Natural killer cell (primary cell): ENCODE results near the gene TPPP2. TPM values are rescaled to one million over a fixed set of nuclear protein-coding genes. Genes with fewer than 3 reads are reported as not detected.
"Not testable (repeated sequence)": the region's sequence is repeated elsewhere in the genome, so short reads cannot be mapped to it uniquely, and the experiment has no call there.

Experiments used
- ATAC-seq, 3 donors: fragments of 150-1000 bp in 2 of 3; fragments of 200-7000 bp in 1 of 3; cut with Tn5 transposase; 1 replicate in 1 of 3; 2 replicates in 2 of 3; pipeline ENCODE4 v1.10.0; 2021; ENCODE audit warnings: mild to moderate bottlenecking in 2 of 3, moderate library complexity in 2 of 3
- DNase-seq, 2 donors: peaks; one replicate each; pipeline versions ENCODE4 v3.0.0 to v3.0.0-alpha.2; 2013 to 2021; ENCODE audit warnings: mixed read lengths in 1 of 2
- H3K27ac ChIP-seq: one replicate; pipeline ENCODE4 v1.5.1; 2013; ENCODE audit warnings: mild to moderate bottlenecking, low read length
- H3K27me3 ChIP-seq: one replicate; pipeline ENCODE4 v1.6.1; 2013; ENCODE audit warnings: low read length; ENCODE audit not compliant: control insufficient read depth, insufficient read depth
- H3K36me3 ChIP-seq: one replicate; pipeline ENCODE4 v1.6.1; 2013; ENCODE audit warnings: low read length; ENCODE audit not compliant: control insufficient read depth, insufficient read depth
- H3K4me1 ChIP-seq: one replicate; pipeline ENCODE4 v1.6.1; 2013; ENCODE audit warnings: low read length; ENCODE audit not compliant: control insufficient read depth, insufficient read depth
- H3K4me3 ChIP-seq: one replicate; pipeline ENCODE4 v1.5.1; 2013; ENCODE audit warnings: low read length
- H3K9me3 ChIP-seq: one replicate; pipeline ENCODE4 v1.6.1; 2013; ENCODE audit warnings: low read length; ENCODE audit not compliant: control insufficient read depth, insufficient read depth
- H3K27ac Mint-ChIP-seq, 2 donors: one replicate each; pipeline ENCODE4 v1.8.0; 2022; ENCODE audit warnings: mild to moderate bottlenecking in 2 of 2, mixed read lengths in 2 of 2, moderate library complexity in 1 of 2
- H3K27me3 Mint-ChIP-seq, 2 donors: one replicate each; pipeline ENCODE4 v1.8.0; 2022; ENCODE audit warnings: low read depth in 2 of 2, mixed read lengths in 2 of 2
- H3K36me3 Mint-ChIP-seq: one replicate; pipeline ENCODE4 v1.8.0; 2022; ENCODE audit warnings: mixed read lengths
- H3K4me1 Mint-ChIP-seq, 2 donors: one replicate each; pipeline ENCODE4 v1.8.0; 2022; ENCODE audit warnings: mixed read lengths in 2 of 2
- H3K4me3 Mint-ChIP-seq: one replicate; pipeline ENCODE4 v1.8.0; 2022; ENCODE audit warnings: mild to moderate bottlenecking, moderate library complexity, mixed read lengths
- H3K9me3 Mint-ChIP-seq, 2 donors: one replicate each; pipeline ENCODE4 v1.8.0; 2022; ENCODE audit warnings: mixed read lengths in 2 of 2
- whole genome bisulfite sequencing: methylation state at CpG from one replicate; pipeline ENCODE4 v1.1.7; 2013; ENCODE audit warnings: missing lambda C conversion rate; ENCODE audit not compliant: insufficient coverage; 5-methylcytosine and 5-hydroxymethylcytosine counted together
- intact Hi-C: fragments of 100-400 bp; cut with micrococcal nuclease; formaldehyde crosslinking; loops from one replicate; pipeline ENCODE4 v1.14.2; 2022
- total RNA-seq, 4 donors: library from RNA; stranded (reverse); fragments of 120-200 nt in 1 of 4; gene quantifications; one replicate each; pipeline versions ENCODE4 v1.2.3 to v1.2.4, GENCODE V29; 2013 to 2022
- TF ChIP-seq, protein P1 (sequence below): fragments of 200-600 bp; IDR thresholded peaks from one replicate; pipeline ENCODE4 v1.8.0; 2022; ENCODE audit warnings: antibody characterized with exemption

TPPP2 gene
- not detected for total RNA-seq
- not detected for total RNA-seq (2013)

- Histone ChIP-seq H3K4me1 (peaks cover 8% of the 10 kb centered on the region), H3K27ac (no peak within 1 kb of the TSS), H3K9me3 (no peaks in the 10 kb centered on the region), H3K36me3 (no peaks in the 10 kb centered on the region), H3K27me3 (no peaks in the 10 kb centered on the region), H3K4me3 (no peak within 1 kb of the TSS)
- Mint-ChIP-seq H3K27ac (no peak within 1 kb of the TSS), H3K27me3 (peaks cover 11 to 18% of the 10 kb centered on the region in 2 donors), H3K4me3 (no peak within 1 kb of the TSS), H3K36me3 (no peaks in the 10 kb centered on the region), H3K9me3 (no peaks in the 10 kb centered on the region), H3K4me1 (peaks cover 0 to 5% of the 10 kb centered on the region in 2 donors)
- TF ChIP-seq, protein P1, sequence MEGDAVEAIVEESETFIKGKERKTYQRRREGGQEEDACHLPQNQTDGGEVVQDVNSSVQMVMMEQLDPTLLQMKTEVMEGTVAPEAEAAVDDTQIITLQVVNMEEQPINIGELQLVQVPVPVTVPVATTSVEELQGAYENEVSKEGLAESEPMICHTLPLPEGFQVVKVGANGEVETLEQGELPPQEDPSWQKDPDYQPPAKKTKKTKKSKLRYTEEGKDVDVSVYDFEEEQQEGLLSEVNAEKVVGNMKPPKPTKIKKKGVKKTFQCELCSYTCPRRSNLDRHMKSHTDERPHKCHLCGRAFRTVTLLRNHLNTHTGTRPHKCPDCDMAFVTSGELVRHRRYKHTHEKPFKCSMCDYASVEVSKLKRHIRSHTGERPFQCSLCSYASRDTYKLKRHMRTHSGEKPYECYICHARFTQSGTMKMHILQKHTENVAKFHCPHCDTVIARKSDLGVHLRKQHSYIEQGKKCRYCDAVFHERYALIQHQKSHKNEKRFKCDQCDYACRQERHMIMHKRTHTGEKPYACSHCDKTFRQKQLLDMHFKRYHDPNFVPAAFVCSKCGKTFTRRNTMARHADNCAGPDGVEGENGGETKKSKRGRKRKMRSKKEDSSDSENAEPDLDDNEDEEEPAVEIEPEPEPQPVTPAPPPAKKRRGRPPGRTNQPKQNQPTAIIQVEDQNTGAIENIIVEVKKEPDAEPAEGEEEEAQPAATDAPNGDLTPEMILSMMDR: no peak
- 94% methylated on average over 5 of the region's 5 CpGs for whole genome bisulfite sequencing
- no peak for ATAC-seq
- intact Hi-C loops: no loop called here
- no peak for DNase-seq
These were observed at the start of gene TPPP2 for GRCh38 chr14:21029917-21030316. TPPP2 (plus strand) TSS chr14:21030217; CDS start chr14:21030582, 365 bp downstream.

DNA sequence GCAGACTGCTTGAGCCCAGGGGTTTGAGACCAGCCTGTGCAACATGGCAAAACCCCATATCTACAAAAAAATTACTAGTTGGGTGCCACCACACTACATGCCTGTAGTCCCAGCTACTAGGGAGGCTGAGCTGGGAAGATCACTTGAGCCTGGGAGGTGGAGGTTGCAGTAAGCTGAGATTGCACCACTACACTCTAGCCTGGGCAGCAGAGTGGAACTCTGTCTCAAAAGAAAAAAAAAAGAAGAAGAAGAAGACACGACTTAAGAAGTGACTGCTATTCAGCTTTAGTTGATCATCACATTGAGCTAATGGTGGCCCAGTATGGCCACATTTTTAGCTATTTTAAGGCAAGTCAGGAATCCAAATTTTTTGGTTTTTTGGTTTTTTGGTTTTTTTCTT is 49.1 kb upstream of the TPPP2 start:
- intact Hi-C loops: no loop called here
- Histone ChIP-seq H3K4me3 (no peak overlapping the region), H3K36me3 (no peaks in the 10 kb centered on the region), H3K9me3 (no peaks in the 10 kb centered on the region), H3K27me3 (no peaks in the 10 kb centered on the region), H3K27ac (no peak overlapping the region), H3K4me1 (no peaks in the 10 kb centered on the region)
- Mint-ChIP-seq H3K27me3 (peaks cover 21 to 33% of the 10 kb centered on the region in 2 donors), H3K4me1 (no peaks in the 10 kb centered on the region), H3K4me3 (no peak overlapping the region), H3K36me3 (no peaks in the 10 kb centered on the region), H3K27ac (no peak overlapping the region), H3K9me3 (no peaks in the 10 kb centered on the region)
- 76% methylated on average over 1 of the region's 1 CpG for WGBS
- DNase-seq: no peak
- no peak for ATAC-seq
- TF ChIP-seq, protein P1: no peak

DNA sequence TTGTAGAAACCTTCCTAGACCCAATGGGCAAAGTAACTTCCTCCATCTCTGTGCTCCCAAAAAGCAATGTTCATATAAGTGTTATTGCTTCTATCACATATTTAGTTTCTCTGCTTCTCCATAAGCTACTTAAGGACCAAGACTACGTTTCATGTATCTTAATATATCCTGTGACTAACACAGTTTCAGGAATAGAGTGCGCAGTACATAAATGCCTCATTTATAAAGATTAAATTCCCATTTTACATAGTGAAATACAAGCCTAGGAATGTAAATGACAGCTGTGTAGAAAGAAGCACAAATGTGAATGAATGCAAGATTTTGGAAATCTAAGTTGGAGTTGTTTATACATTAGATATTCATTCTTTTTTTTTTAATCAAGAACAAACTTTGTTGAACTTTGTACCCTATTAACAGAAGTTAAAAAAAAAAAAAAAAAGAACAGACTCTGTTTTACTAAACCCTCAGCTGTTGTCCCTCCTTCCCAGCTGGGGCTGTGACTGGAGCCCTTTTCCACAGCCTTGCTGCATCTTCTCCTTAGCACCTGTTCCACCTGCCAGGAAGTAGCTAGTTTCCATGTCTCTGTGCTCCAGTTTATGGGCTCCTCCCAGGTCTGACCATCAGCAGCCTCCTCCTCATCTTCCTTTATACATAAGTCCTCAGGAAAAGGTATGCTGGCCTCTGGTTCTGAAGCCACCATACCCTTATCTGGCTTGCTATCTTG is 47.2 kb upstream of the TPPP2 start:
- Histone ChIP-seq H3K9me3 (no peaks in the 10 kb centered on the region), H3K27me3 (no peaks in the 10 kb centered on the region), H3K4me3 (no peak overlapping the region), H3K36me3 (no peaks in the 10 kb centered on the region), H3K4me1 (no peaks in the 10 kb centered on the region), H3K27ac (no peak overlapping the region)
- Mint-ChIP-seq H3K27me3 (peaks cover 18 to 33% of the 10 kb centered on the region in 2 donors), H3K4me1 (no peaks in the 10 kb centered on the region), H3K4me3 (no peak overlapping the region), H3K9me3 (no peaks in the 10 kb centered on the region), H3K36me3 (no peaks in the 10 kb centered on the region), H3K27ac (no peak overlapping the region)
- DNase-seq (no peak), ATAC-seq (no peak)
- intact Hi-C loops: no loop called here
- 100% methylated on average over 1 of the region's 2 CpGs for WGBS
- TF ChIP-seq, protein P1: no peak

- H3K4me1 Mint-ChIP-seq: peaks cover 10% of the 10 kb centered on the region in 2 donors
- WGBS: 90% methylated on average over 4 of the region's 4 CpGs
- DNase-seq, H3K27ac ChIP-seq, H3K4me3 Mint-ChIP-seq, H3K36me3 ChIP-seq, H3K9me3 Mint-ChIP-seq, H3K27ac Mint-ChIP-seq, H3K4me3 ChIP-seq, intact Hi-C loops, ATAC-seq, H3K27me3 ChIP-seq, H3K9me3 ChIP-seq, H3K36me3 Mint-ChIP-seq: not testable (repeated sequence)
- H3K4me1 ChIP-seq: peaks cover 12% of the 10 kb centered on the region
- peaks cover 8 to 22% of the 10 kb centered on the region in 2 donors for H3K27me3 Mint-ChIP-seq
These were observed 44.4 kb upstream of the TPPP2 start for GRCh38 chr14:20985650-20986049.
